Measurements from ENCODE around the gene GRPR.

DNA sequence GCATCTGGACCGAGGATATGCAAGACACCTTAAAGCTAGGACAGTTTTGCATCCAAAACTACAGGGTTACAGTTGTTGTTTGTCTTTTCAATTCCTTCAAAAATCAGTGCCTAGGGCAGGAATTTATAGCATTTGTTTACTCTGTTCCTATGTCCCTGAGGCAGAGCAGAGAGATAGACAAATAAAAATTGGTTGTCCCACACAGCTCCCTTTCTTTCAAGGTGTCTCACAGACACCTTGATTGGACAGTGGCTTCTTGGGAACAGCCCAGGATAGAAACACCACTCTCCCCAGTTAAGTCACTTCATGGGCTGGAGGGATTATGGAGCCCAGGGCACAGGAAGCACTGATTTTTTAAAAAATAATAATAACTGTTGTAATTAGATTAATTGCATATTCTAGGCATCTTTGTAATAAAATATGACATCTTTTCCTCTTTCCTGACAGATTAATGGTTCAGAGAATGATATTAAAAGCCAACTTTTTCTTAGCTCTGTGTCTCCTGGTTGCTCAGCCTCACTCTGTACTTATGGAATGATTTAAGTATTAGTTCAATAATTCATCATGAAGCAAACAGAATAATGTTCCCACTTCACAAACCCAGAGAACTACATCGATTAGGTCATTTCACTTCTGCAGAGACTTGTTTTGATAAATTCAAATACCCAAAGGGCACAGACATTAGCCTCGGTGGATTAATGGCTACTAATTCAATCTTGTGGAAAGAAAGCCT, 52.1 kb downstream of the GRPR start:
- no peak for TF ChIP-seq JUND (IDR thresholded peaks at IDR 0.05; ENCODE audit: low read depth, low read length)
- TF ChIP-seq FOXM1 (IDR thresholded peaks at IDR 0.05; ENCODE audit: low read depth, low read length) = no peak
- TF ChIP-seq, protein P1, sequence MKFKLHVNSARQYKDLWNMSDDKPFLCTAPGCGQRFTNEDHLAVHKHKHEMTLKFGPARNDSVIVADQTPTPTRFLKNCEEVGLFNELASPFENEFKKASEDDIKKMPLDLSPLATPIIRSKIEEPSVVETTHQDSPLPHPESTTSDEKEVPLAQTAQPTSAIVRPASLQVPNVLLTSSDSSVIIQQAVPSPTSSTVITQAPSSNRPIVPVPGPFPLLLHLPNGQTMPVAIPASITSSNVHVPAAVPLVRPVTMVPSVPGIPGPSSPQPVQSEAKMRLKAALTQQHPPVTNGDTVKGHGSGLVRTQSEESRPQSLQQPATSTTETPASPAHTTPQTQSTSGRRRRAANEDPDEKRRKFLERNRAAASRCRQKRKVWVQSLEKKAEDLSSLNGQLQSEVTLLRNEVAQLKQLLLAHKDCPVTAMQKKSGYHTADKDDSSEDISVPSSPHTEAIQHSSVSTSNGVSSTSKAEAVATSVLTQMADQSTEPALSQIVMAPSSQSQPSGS (IDR thresholded peaks at IDR 0.05; ENCODE audit: low read length) = no peak
- TF ChIP-seq, protein P2, sequence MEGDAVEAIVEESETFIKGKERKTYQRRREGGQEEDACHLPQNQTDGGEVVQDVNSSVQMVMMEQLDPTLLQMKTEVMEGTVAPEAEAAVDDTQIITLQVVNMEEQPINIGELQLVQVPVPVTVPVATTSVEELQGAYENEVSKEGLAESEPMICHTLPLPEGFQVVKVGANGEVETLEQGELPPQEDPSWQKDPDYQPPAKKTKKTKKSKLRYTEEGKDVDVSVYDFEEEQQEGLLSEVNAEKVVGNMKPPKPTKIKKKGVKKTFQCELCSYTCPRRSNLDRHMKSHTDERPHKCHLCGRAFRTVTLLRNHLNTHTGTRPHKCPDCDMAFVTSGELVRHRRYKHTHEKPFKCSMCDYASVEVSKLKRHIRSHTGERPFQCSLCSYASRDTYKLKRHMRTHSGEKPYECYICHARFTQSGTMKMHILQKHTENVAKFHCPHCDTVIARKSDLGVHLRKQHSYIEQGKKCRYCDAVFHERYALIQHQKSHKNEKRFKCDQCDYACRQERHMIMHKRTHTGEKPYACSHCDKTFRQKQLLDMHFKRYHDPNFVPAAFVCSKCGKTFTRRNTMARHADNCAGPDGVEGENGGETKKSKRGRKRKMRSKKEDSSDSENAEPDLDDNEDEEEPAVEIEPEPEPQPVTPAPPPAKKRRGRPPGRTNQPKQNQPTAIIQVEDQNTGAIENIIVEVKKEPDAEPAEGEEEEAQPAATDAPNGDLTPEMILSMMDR (IDR thresholded peaks at IDR 0.05 in 2 of 3, conservative IDR thresholded peaks at IDR 0.05 in 1 of 3; ENCODE audit: control insufficient read depth in 2 of 3, extremely low read depth in 1 of 3, insufficient read depth in 1 of 3, low read depth in 3 of 3, low read length in 3 of 3) = no peak
- TF ChIP-seq POLR2A (IDR thresholded peaks at IDR 0.05; ENCODE audit: low read depth, low read length) = no peak
- TF ChIP-seq CREB1 (IDR thresholded peaks at IDR 0.05; ENCODE audit: low read depth) = no peak
- TF ChIP-seq, protein P3, sequence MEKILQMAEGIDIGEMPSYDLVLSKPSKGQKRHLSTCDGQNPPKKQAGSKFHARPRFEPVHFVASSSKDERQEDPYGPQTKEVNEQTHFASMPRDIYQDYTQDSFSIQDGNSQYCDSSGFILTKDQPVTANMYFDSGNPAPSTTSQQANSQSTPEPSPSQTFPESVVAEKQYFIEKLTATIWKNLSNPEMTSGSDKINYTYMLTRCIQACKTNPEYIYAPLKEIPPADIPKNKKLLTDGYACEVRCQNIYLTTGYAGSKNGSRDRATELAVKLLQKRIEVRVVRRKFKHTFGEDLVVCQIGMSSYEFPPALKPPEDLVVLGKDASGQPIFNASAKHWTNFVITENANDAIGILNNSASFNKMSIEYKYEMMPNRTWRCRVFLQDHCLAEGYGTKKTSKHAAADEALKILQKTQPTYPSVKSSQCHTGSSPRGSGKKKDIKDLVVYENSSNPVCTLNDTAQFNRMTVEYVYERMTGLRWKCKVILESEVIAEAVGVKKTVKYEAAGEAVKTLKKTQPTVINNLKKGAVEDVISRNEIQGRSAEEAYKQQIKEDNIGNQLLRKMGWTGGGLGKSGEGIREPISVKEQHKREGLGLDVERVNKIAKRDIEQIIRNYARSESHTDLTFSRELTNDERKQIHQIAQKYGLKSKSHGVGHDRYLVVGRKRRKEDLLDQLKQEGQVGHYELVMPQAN (conservative IDR thresholded peaks at IDR 0.05) = no peak
- TF ChIP-seq, protein P4, sequence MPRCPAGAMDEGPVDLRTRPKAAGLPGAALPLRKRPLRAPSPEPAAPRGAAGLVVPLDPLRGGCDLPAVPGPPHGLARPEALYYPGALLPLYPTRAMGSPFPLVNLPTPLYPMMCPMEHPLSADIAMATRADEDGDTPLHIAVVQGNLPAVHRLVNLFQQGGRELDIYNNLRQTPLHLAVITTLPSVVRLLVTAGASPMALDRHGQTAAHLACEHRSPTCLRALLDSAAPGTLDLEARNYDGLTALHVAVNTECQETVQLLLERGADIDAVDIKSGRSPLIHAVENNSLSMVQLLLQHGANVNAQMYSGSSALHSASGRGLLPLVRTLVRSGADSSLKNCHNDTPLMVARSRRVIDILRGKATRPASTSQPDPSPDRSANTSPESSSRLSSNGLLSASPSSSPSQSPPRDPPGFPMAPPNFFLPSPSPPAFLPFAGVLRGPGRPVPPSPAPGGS (IDR thresholded peaks at IDR 0.05; ENCODE audit: borderline replicate concordance, insufficient read depth, low read depth, low read length, poor library complexity, severe bottlenecking) = no peak
- TF ChIP-seq CHD2 (IDR thresholded peaks at IDR 0.05; ENCODE audit: borderline replicate concordance, low read depth, low read length) = no peak
- TF ChIP-seq POLR2AphosphoS5 (IDR thresholded peaks at IDR 0.05; ENCODE audit: low read length) = no peak
- no peak for TF ChIP-seq SREBF2 (IDR thresholded peaks at IDR 0.05; ENCODE audit: low read length)
- TF ChIP-seq, protein P5, sequence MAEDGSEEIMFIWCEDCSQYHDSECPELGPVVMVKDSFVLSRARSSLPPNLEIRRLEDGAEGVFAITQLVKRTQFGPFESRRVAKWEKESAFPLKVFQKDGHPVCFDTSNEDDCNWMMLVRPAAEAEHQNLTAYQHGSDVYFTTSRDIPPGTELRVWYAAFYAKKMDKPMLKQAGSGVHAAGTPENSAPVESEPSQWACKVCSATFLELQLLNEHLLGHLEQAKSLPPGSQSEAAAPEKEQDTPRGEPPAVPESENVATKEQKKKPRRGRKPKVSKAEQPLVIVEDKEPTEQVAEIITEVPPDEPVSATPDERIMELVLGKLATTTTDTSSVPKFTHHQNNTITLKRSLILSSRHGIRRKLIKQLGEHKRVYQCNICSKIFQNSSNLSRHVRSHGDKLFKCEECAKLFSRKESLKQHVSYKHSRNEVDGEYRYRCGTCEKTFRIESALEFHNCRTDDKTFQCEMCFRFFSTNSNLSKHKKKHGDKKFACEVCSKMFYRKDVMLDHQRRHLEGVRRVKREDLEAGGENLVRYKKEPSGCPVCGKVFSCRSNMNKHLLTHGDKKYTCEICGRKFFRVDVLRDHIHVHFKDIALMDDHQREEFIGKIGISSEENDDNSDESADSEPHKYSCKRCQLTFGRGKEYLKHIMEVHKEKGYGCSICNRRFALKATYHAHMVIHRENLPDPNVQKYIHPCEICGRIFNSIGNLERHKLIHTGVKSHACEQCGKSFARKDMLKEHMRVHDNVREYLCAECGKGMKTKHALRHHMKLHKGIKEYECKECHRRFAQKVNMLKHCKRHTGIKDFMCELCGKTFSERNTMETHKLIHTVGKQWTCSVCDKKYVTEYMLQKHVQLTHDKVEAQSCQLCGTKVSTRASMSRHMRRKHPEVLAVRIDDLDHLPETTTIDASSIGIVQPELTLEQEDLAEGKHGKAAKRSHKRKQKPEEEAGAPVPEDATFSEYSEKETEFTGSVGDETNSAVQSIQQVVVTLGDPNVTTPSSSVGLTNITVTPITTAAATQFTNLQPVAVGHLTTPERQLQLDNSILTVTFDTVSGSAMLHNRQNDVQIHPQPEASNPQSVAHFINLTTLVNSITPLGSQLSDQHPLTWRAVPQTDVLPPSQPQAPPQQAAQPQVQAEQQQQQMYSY (CRISPR knock-in tag; IDR thresholded peaks at IDR 0.05) = no peak
- no peak for TF ChIP-seq ZNF384 (IDR thresholded peaks at IDR 0.05; ENCODE audit: borderline replicate concordance, low read depth, low read length)
- TF ChIP-seq RBBP5 (conservative IDR thresholded peaks at IDR 0.05) = no peak
